ENCODE measurements around the gene ARMH2.
"Not testable (repeated sequence)": the region's sequence is repeated elsewhere in the genome, so short reads cannot be mapped to it uniquely, and the experiment has no call there.

Gene ARMH2

GRCh38 chr6:24809728-24810127 lies 11.0 kb upstream of the ARMH2 start:
- DNase-seq, result no peak

- DNase-seq, result no peak
Observed at GRCh38 chr6:24807584-24807983, 8.9 kb upstream of the ARMH2 start.

- DNase-seq, result no peak
Observed at GRCh38 chr6:24802271-24803059, 3.7 kb upstream of the ARMH2 start.

GRCh38 chr6:24799541-24799915 lies 811 bp upstream of the ARMH2 start:
- DNase-seq, result no peak

- no peak for DNase-seq
Observed at GRCh38 chr6:24797596-24798216, 1.0 kb downstream of the ARMH2 start.

- DNase-seq, result no peak
Observed at GRCh38 chr6:24796616-24797290, 2.0 kb downstream of the ARMH2 start.

GRCh38 chr6:24795106-24795505 lies 3.6 kb downstream of the ARMH2 start:
- no peak for DNase-seq

GRCh38 chr6:24788031-24788665 lies 10.6 kb downstream of the ARMH2 start:
- DNase-seq, result no peak

- DNase-seq, result no peak
Observed at GRCh38 chr6:24780206-24780605, 18.5 kb downstream of the ARMH2 start.

DNA sequence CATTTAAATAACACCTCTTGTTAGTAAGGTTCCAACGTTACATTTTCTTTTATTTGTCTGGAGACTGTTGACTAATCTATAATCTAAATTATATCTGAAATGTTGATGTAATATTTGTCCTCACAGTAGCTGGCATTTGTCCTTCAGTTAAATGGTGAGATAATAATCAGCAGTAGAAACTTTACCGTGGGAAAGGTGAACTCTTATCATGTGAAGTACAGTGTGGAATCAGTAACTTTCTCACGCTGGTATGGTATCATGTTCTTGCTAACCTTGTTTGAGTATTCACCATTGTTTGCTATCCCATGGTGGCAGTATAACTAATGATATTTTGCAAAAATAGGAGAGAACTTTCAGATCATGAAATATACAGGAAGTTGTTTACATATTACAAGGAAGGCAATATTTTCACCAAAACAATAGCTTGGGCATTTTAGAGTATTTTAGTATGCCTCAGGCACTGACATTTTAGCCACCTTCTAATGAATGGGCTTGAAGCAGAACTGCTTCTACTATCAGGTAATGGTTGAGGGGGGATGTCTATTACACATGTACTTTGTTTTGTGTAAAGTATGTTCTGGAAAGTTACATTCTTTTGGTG lies 19.2 kb downstream of the ARMH2 start:
- no peak for DNase-seq

- no peak for DNase-seq
Observed at GRCh38 chr6:24778878-24779277, 19.8 kb downstream of the ARMH2 start.

GRCh38 chr6:24778121-24778520 lies 20.6 kb downstream of the ARMH2 start:
- no peak for DNase-seq

GRCh38 chr6:24777227-24777626 lies 21.5 kb downstream of the ARMH2 start:
- DNase-seq, result no peak

GRCh38 chr6:24775520-24776058 lies 23.1 kb downstream of the ARMH2 start:
- no peak for DNase-seq

GRCh38 chr6:24774696-24775519 lies 23.8 kb downstream of the ARMH2 start, which contains the start of gene GMNN:
Gene GMNN (plus strand): TSS chr6:24774937. CDS start chr6:24777247, 2,310 bp downstream.
- DNase-seq, result peak; percentile 96

DNA sequence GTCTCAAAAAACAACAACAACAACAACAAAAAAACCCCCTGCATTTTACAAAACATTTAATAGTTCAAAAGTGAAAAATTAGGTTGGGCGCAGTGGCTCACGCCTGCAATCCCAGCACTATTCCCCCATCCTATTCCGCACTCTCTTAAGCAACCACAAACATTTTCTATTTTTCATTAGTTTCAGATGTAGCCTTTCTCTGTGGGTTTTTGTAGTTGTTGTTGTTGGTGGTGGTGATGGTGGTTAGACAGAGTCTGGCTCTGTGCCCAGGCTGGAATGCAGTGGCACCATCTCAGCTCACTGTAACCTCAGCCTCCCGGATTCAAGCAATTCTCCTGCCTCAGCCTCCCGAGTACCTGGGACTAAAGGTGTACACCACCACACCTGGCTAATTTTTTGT lies 30.4 kb downstream of the ARMH2 start:
- no peak for DNase-seq

GRCh38 chr6:24766680-24767462 lies 31.8 kb downstream of the ARMH2 start:
- DNase-seq, result no peak

- DNase-seq, result not testable (repeated sequence)
Observed at GRCh38 chr6:24765968-24766367, 32.7 kb downstream of the ARMH2 start.

DNA sequence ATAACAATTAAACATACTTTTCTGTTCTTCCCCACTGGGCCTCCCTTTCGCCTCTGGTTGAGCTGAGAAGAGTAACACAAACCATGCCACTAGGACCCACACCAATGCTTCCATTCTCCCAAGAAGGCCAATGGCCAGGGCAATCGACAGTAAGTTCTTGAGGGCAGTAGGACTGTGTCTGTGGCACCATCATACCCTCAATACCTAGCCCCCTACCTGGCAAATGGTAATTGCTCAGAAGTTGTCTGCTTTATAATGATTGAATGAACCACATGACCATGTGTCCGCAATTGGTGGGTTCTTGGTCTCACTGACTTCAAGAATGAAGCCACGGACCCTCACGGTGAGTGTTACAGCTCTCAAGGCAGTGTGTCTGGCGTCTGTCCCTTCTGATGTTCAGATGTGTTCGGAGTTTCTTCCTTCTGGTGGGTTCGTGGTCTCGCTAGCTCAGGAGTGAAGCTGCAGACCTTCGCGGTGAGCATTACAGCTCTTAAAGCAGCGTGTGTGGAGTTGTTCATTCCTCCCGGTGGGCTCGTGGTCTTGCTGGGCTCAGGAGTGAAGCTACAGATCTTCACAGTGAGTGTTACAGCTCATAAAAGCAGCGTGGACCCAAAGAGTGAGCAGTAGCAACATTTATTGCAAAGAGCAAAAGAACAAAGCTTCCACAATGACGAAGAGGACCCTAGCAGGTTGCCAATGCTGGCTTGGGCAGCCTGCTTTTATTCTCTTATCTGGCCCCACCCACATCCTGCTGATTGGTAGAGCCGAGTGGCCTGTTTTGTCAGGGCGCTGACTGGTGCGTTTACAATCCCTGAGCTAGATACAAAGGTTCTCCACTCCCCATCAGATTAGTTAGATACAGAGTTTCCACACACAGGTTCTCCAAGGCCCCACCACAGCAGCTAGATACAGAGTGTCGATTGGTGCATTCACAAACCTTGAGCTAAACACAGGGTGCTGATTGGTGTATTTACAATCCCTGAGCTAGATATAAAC lies 33.6 kb downstream of the ARMH2 start:
- not testable (repeated sequence) for DNase-seq

- DNase-seq, result no peak
Observed at GRCh38 chr6:24763578-24763977, 35.1 kb downstream of the ARMH2 start.
